ENCODE data around the gene SH2B2. TPM values are rescaled to one million over a fixed set of nuclear protein-coding genes. Genes with fewer than 3 reads are reported as not detected.

Gene SH2B2
- 10 to 100 TPM; 13.9 to 28.6 (median 20.6) TPM for total RNA-seq

GRCh38 chr7:102286237-102287110 lies at the start of gene SH2B2:
Gene SH2B2 (plus strand): TSS chr7:102286868. CDS start chr7:102300551, 13,683 bp downstream.
- no peak for TF ChIP-seq POLR2A (IDR thresholded peaks at IDR 0.05)
- TF ChIP-seq CTCF (IDR thresholded peaks at IDR 0.05): no peak
- H3K4me3 ChIP-seq (ENCODE audit: low read depth, poor library complexity, severe bottlenecking): peak within 1 kb of the TSS; percentile 70
- DNase-seq (ENCODE audit: low spot score in 2 of 2): peak; percentile 56 to 96
- intact Hi-C loops (cut with DNase I; ENCODE audit: low total_unique reads): loop anchor here (5.0 kb wide), 1 partner anchor 101 kb away; no protein-coding TSS in a partner anchor
- 0 to 1% methylated on average over 8 to 50 of the region's 116 CpGs for WGBS, 2 donors

- DNase-seq (ENCODE audit: low spot score in 2 of 2): no peak
- TF ChIP-seq POLR2A (IDR thresholded peaks at IDR 0.05) (no peak), CTCF (IDR thresholded peaks at IDR 0.05) (no peak)
- H3K4me3 ChIP-seq (ENCODE audit: low read depth, poor library complexity, severe bottlenecking): no peak overlapping the region
- whole genome bisulfite sequencing, 2 donors: 97% methylated on average over 35 of the region's 35 CpGs
- intact Hi-C loops (cut with DNase I; ENCODE audit: low total_unique reads): loop anchor here (5.0 to 10.0 kb wide), 2 partner anchors 425 to 552 kb away; partner anchors contain the start of gene CUX1
Observed at GRCh38 chr7:102239206-102239820, 47.4 kb upstream of the SH2B2 start.

- intact Hi-C loops (cut with DNase I; ENCODE audit: low total_unique reads): no loop called here
- 94 to 96% methylated on average over 7 of the region's 8 CpGs for WGBS, 2 donors
- no peak overlapping the region for H3K4me3 ChIP-seq (ENCODE audit: low read depth, poor library complexity, severe bottlenecking)
- no peak for TF ChIP-seq POLR2A (IDR thresholded peaks at IDR 0.05)
- no peak for TF ChIP-seq CTCF (IDR thresholded peaks at IDR 0.05)
- DNase-seq (ENCODE audit: low spot score in 2 of 2): no peak
Observed at GRCh38 chr7:102241431-102241830, 45.2 kb upstream of the SH2B2 start.

- TF ChIP-seq CTCF (IDR thresholded peaks at IDR 0.05) (no peak), POLR2A (IDR thresholded peaks at IDR 0.05) (no peak)
- DNase-seq (ENCODE audit: low spot score in 2 of 2): no peak
- intact Hi-C loops (cut with DNase I; ENCODE audit: low total_unique reads): no loop called here
- WGBS, 2 donors: 84 to 85% methylated on average over 4 of the region's 4 CpGs
- H3K4me3 ChIP-seq (ENCODE audit: low read depth, poor library complexity, severe bottlenecking): no peak overlapping the region
Observed at GRCh38 chr7:102244601-102245000, 42.1 kb upstream of the SH2B2 start.

- no peak overlapping the region for H3K4me3 ChIP-seq (ENCODE audit: low read depth, poor library complexity, severe bottlenecking)
- WGBS, 2 donors: 89% methylated on average over 14 of the region's 14 CpGs
- intact Hi-C loops (cut with DNase I; ENCODE audit: low total_unique reads): no loop called here
- TF ChIP-seq CTCF (IDR thresholded peaks at IDR 0.05) (no peak), POLR2A (IDR thresholded peaks at IDR 0.05) (no peak)
- no peak for DNase-seq (ENCODE audit: low spot score in 2 of 2)
Observed at GRCh38 chr7:102248081-102248455, 38.6 kb upstream of the SH2B2 start.

Data from lower leg skin (tissue), 4 donors.